ENCODE results near the gene ALDH1A2. TPM values are rescaled to one million over a fixed set of nuclear protein-coding genes. Genes with fewer than 3 reads are reported as not detected.

ALDH1A2 gene
- total RNA-seq, 2 donors from 2014 or later: not detected

DNA sequence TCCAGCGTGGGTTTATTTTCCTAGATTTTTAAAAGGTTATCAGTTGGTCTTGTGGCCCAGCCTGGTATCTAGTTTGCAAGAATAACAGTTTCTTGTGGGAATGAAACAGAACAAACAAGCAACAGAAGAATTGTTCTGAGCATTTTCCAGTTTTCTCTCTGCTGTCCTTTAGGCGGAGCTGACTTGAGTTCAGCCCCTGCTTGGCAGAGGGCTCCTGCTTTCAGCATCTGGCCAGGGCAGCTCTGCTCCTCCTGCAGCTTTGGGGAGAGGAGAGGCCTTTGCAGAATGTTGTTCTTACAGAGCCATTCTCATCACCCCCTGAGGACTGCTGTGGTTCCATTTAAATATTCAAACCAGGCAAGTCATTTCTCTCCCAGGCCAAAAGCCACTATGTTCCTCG, 117.7 kb downstream of the ALDH1A2 start:
- ATAC-seq (no peak), DNase-seq (ENCODE audit: low spot score) (no peak)
- Mint-ChIP-seq H3K4me1 (ENCODE audit: low read depth in 2 of 2) (no peaks in the 10 kb centered on the region), H3K9me3 (no peaks in the 10 kb centered on the region), H3K4me3 (no peak overlapping the region), H3K36me3 (no peaks in the 10 kb centered on the region), H3K27me3 (peaks cover 18 to 50% of the 10 kb centered on the region in 2 donors), H3K27ac (no peak overlapping the region)

DNA sequence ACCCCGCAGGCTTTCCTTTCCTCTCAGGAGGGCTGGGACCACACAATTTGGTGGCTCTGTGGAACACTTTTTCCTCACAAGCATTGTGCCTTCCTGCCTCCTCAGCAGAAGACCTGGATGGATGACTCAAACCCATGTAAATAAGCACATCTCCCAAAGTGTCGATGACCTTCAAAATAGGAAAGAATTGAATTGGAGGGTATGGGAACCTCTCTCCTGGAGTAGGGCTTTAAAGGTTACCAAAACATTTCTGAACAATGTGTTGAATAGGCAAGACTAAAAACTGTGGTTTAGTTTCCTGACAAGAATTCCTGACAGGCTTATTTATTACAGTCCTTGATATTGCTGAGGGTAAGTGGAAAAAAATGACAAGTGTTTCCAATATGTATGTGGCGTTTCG, 118.2 kb downstream of the ALDH1A2 start:
- Mint-ChIP-seq H3K9me3 (no peaks in the 10 kb centered on the region), H3K27me3 (peaks cover 20 to 54% of the 10 kb centered on the region in 2 donors), H3K4me1 (ENCODE audit: low read depth in 2 of 2) (no peaks in the 10 kb centered on the region), H3K36me3 (no peaks in the 10 kb centered on the region), H3K27ac (no peak overlapping the region), H3K4me3 (no peak overlapping the region)
- ATAC-seq (no peak), DNase-seq (ENCODE audit: low spot score) (no peak)

DNA sequence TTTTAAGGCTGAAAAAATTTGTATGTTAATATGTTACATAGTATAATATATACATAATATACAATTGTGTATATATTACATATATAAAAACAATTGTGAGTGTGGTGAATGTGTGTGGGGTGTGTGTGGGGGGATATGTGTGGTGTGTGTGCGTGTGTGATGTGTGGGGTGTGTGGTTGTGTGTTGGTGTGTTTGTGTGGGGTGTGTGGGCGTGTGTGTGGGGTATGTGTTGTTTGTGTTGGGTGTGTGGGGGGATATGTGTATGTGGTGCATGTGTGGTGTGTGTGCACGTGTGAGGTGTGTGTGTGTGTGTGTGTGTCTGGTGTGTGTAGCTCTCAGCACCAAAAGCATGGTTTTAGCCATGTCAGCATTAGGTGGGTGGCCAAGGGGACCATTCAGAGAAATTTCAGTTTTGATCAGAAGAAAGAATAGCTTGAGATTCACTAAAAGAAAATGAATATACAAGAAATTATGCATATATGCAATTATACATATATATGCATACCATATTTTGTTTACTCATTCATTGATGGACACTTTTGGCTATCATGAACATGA, 118.9 kb downstream of the ALDH1A2 start:
- DNase-seq (ENCODE audit: low spot score): no peak
- no peak for ATAC-seq
- Mint-ChIP-seq H3K4me1 (ENCODE audit: low read depth in 2 of 2) (no peaks in the 10 kb centered on the region), H3K36me3 (no peaks in the 10 kb centered on the region), H3K9me3 (no peaks in the 10 kb centered on the region), H3K27ac (no peak overlapping the region), H3K4me3 (no peak overlapping the region), H3K27me3 (peaks cover 19 to 54% of the 10 kb centered on the region in 2 donors)

DNA sequence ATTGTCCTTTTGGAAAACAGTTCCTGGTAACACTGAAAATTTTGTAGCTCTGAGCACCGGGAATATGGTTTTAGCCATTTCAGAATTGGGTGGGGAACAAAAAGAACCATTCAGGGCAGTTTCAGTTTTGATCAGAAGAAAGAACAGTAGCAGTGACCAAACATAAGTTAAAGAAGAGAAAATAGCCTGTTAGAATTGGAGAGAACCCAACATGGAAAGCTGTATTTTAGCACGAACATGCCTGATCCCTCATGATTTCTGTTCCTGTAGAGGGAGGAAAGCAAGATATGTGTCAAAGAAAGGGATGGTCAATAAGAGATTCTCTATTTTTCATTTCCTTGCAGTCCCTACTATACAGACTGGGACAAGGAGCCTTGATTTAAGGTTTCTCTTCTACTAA, 119.9 kb downstream of the ALDH1A2 start:
- Mint-ChIP-seq H3K4me1 (ENCODE audit: low read depth in 2 of 2) (no peaks in the 10 kb centered on the region), H3K36me3 (no peaks in the 10 kb centered on the region), H3K9me3 (no peaks in the 10 kb centered on the region), H3K4me3 (no peak overlapping the region), H3K27ac (no peak overlapping the region), H3K27me3 (peaks cover 20 to 51% of the 10 kb centered on the region in 2 donors)
- DNase-seq (ENCODE audit: low spot score): no peak
- no peak for ATAC-seq

DNA sequence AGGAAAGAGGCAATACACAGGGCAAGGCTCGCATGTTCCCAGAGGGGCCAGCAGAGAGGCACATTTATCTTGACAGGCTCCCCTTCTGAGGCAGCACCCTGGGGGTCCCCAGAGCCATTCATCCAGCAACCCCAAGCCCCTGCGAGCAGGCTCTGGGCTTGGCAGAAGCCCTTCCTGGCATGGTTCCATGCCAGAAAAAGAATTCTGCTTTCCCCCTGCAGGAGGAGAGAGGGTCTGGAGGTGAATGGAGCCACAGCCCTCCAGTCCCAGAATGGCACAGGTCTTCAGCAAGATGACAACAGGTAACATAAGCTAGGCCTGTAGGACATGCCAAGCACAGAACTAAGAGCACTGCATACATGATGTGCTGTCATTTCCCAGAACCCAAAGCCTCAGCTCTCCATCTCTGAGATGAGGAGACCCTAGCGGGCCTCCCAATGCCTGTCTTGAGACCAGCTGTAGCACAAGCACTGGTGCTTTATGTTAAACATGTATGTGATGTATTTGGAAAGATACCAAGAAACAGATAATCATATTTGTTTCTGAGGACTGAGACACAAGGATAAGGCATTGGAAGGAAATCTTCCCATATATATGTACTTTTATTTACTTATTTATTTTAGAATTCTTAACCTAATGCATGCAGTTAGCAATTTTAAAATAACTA, 121.6 kb downstream of the ALDH1A2 start:
- Mint-ChIP-seq H3K27ac (no peak overlapping the region), H3K36me3 (no peaks in the 10 kb centered on the region), H3K4me1 (ENCODE audit: low read depth in 2 of 2) (no peaks in the 10 kb centered on the region), H3K27me3 (peaks cover 31 to 64% of the 10 kb centered on the region in 2 donors), H3K9me3 (no peaks in the 10 kb centered on the region), H3K4me3 (no peak overlapping the region)
- DNase-seq (ENCODE audit: low spot score): no peak
- no peak for ATAC-seq

DNA sequence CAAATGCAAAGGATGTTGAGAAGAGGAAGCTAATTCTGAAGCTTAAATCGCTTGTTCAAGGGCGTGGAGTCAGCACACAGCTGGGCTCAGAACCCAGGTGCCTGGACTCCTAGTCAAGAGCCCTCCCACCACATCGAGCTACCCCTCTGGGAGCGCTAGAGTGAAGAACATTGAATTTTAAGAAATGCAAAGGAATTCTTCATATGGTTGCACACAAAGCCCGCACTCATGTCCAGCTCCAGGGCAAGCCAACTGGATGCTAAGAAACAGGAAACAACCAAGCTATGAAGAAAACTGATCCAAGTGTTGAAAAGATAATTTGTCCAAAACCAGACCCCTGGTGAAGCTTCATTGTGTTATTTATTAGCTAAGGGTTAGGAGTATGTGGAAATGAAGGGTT, 122.3 kb downstream of the ALDH1A2 start:
- no peak for ATAC-seq
- Mint-ChIP-seq H3K9me3 (no peaks in the 10 kb centered on the region), H3K36me3 (no peaks in the 10 kb centered on the region), H3K4me1 (ENCODE audit: low read depth in 2 of 2) (no peaks in the 10 kb centered on the region), H3K4me3 (no peak overlapping the region), H3K27ac (no peak overlapping the region), H3K27me3 (peaks cover 39 to 66% of the 10 kb centered on the region in 2 donors)
- no peak for DNase-seq (ENCODE audit: low spot score)

DNA sequence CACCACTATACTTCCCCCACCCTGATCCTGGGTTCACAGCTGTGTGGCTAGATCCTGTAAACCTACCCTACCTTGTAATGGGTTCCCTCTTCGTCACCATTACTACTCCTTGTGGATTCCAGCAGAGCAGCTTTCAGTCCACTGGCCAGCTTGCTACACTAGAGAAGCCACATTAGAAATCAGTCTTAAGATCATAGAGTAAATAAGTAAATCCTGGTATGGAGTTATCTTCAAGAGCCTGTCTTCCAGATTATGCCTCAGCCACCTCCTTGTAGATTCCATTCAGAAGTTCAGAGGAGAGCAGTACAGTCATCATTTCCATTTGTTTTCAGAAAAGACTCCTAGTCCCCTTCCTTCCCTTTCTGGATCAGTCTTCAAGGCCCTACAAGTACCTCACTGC, 123.7 kb downstream of the ALDH1A2 start:
- Mint-ChIP-seq H3K9me3 (no peaks in the 10 kb centered on the region), H3K27me3 (peaks cover 51 to 78% of the 10 kb centered on the region in 2 donors), H3K27ac (no peak overlapping the region), H3K4me1 (ENCODE audit: low read depth in 2 of 2) (no peaks in the 10 kb centered on the region), H3K36me3 (no peaks in the 10 kb centered on the region), H3K4me3 (no peak overlapping the region)
- ATAC-seq: no peak
- DNase-seq (ENCODE audit: low spot score): no peak

DNA sequence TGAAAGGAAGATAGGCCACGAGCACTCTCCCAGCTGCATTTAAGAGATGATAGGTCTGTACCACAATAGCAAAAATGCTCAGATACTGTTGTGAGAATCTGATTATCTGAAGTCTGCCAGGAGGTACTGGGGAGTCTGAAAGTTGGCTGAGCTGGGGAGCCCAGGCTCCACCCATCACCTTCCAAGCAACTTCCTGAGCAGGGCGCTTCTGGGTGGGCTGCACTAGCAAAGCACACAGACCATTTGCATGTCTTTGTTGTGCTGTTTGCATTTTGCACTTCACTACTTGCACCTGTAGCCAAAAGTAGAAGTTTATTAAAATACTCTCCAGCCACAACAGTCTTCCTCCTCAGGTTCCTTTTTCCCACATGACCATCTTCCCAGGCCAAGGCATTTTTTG, 133.2 kb downstream of the ALDH1A2 start:
- Mint-ChIP-seq H3K9me3 (no peaks in the 10 kb centered on the region), H3K4me1 (ENCODE audit: low read depth in 2 of 2) (no peaks in the 10 kb centered on the region), H3K36me3 (peaks cover 5% of the 10 kb centered on the region), H3K4me3 (no peak overlapping the region), H3K27ac (no peak overlapping the region), H3K27me3 (peaks cover 44 to 62% of the 10 kb centered on the region in 2 donors)
- DNase-seq (ENCODE audit: low spot score) (no peak), ATAC-seq (peak in 1 of 2 donors; percentile 15)

DNA sequence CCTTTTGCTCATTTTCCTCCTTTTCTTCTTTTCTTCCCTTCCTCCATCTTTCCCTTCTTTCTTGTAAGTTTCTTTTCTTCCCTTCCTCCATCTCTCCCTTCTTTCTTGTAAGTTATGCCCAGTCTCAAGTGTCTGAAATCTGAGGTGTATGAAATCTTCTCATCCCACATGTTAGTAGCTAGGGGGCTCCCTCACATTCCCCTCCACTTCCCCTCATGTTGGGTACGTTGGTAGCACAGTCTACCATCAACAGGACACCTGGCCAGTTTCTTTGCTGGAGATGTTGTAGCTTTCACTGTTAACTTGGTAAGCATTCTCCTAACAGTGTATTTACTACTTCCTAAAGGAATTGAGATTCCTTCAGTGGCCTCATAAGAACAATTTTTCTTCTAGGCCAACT, 133.9 kb downstream of the ALDH1A2 start:
- no peak for DNase-seq (ENCODE audit: low spot score)
- ATAC-seq: no peak
- Mint-ChIP-seq H3K9me3 (no peaks in the 10 kb centered on the region), H3K4me1 (ENCODE audit: low read depth in 2 of 2) (no peaks in the 10 kb centered on the region), H3K27me3 (peaks cover 37 to 54% of the 10 kb centered on the region in 2 donors), H3K36me3 (peaks cover 5% of the 10 kb centered on the region), H3K4me3 (no peak overlapping the region), H3K27ac (no peak overlapping the region)

DNA sequence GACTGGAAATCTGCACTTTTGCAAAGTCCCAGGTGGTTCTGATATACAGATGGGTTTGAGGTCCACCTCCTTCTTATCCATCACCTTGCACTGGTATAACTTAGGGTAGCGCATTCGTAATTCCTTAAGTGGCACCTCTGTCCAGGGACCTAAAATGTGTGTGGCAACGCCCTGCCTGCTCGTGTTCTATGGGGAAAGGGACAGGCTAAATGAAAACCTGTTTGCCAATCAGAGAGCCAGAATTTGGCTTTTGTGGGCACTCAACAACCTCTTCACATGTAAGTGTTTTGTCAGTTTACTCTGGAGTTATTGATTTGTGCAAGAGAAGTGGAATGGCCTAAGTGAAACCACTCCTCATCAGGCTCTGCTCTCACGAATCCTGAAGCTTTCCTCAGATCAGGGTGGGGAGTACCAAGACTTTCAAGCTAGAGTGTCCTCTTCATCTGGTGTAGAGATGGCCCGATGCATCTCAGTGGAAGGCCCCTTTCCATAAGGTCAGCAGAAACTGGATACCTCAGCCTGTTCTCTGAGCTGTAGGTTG, 138.3 kb downstream of the ALDH1A2 start:
- H3K9me3 Mint-ChIP-seq: no peaks in the 10 kb centered on the region
- no peak overlapping the region for H3K4me3 Mint-ChIP-seq
- peaks cover 5% of the 10 kb centered on the region for H3K36me3 Mint-ChIP-seq
- peaks cover 25 to 37% of the 10 kb centered on the region in 2 donors for H3K27me3 Mint-ChIP-seq
- H3K27ac Mint-ChIP-seq: no peak overlapping the region
- no peaks in the 10 kb centered on the region for H3K4me1 Mint-ChIP-seq (ENCODE audit: low read depth in 2 of 2)
- DNase-seq (ENCODE audit: low spot score) (no peak), ATAC-seq (no peak)

DNA sequence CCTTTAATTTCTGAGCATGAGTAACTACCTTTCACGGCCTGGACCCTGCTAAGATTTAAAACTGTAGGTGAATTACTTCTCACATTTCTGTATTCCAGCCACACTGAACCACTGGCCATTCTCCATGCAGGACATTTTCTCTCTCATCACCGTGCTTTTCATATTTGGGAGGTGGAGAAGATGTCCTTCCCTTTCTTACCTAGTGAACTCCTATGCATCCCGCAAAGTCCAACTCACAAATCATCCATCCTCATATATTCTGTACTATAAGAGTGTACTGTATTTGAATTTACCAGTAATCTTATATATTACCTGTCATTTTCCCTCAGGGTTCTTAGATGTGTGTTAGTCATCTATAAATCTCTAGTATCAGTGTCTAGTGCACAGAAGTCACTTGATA, 139.9 kb downstream of the ALDH1A2 start:
- Mint-ChIP-seq H3K4me3 (no peak overlapping the region), H3K27me3 (peaks cover 17 to 30% of the 10 kb centered on the region in 2 donors), H3K27ac (no peak overlapping the region), H3K4me1 (ENCODE audit: low read depth in 2 of 2) (no peaks in the 10 kb centered on the region), H3K36me3 (no peaks in the 10 kb centered on the region), H3K9me3 (no peaks in the 10 kb centered on the region)
- DNase-seq (ENCODE audit: low spot score) (no peak), ATAC-seq (no peak)

DNA sequence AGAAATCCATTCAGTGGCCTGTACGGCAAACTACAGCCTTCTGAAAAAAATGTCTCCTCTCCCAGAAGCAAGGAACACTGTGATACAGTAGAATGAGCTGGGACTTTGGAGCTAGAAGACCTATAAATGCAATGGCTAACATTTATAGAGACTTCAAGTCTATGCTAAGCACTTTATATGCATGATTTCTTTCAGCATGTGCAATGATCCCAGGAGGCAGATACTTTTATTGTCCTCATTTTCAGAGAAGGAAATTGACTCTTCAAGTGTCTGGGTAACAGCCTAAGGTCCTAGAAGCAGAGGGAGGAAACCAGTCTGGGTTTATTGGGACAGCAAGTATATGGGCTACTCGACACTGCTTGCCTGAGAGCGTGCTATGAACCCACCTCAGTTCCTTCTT, 140.9 kb downstream of the ALDH1A2 start:
- H3K27me3 Mint-ChIP-seq: peaks cover 16 to 30% of the 10 kb centered on the region in 2 donors
- H3K27ac Mint-ChIP-seq: no peak overlapping the region

DNA sequence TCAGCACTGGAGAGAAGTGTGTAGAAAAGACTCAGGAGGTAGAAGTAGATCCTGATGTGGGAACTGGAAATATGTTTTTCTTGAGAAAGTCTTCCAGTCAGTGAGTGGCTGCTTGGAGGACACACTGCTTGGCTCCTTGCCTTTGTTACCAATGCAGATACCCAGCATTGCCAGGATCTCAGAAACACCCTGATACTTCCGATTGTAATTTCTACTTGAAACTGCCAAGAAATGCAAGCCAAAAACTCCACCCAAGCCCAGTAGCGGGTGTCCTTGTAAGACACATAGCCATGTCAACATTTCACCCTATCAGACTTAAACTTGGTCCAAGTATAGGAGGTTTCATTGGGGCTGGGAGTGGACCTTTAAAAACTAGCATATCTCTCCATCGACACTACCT, 141.8 kb downstream of the ALDH1A2 start:
- ATAC-seq (no peak), DNase-seq (ENCODE audit: low spot score) (no peak)
- Mint-ChIP-seq H3K9me3 (no peaks in the 10 kb centered on the region), H3K4me3 (no peak overlapping the region), H3K27ac (no peak overlapping the region), H3K4me1 (ENCODE audit: low read depth in 2 of 2) (no peaks in the 10 kb centered on the region), H3K36me3 (no peaks in the 10 kb centered on the region), H3K27me3 (peaks cover 14 to 32% of the 10 kb centered on the region in 2 donors)

More for the DNA sequence above, 140.9 kb downstream of the ALDH1A2 start:
- ATAC-seq (no peak), DNase-seq (ENCODE audit: low spot score) (no peak)
- no peaks in the 10 kb centered on the region for H3K36me3 Mint-ChIP-seq
- H3K9me3 Mint-ChIP-seq: no peaks in the 10 kb centered on the region
- no peak overlapping the region for H3K4me3 Mint-ChIP-seq
- no peaks in the 10 kb centered on the region for H3K4me1 Mint-ChIP-seq (ENCODE audit: low read depth in 2 of 2)

DNA sequence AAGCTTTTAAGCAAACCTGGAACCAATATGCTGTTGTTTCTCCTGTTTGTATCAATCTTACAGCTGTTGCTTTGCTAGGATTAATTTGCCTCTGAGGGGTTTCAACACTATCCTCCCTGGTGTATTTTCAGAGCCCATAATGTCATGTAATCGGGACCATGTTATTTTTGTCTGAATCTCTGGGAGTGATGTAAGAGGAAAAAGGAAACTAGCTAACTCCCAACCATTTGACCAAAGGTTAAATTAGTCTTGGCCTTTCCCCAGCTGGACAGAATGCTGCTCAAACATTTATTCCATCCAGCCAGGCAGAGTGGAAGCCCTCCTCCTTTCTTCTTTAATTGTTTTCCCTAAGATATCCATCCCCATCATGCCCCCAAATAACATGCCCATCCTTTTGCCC, 142.2 kb downstream of the ALDH1A2 start:
- Mint-ChIP-seq H3K4me1 (ENCODE audit: low read depth in 2 of 2) (no peaks in the 10 kb centered on the region), H3K36me3 (no peaks in the 10 kb centered on the region), H3K27ac (no peak overlapping the region), H3K4me3 (no peak overlapping the region), H3K9me3 (no peaks in the 10 kb centered on the region), H3K27me3 (peaks cover 16 to 36% of the 10 kb centered on the region in 2 donors)
- no peak for DNase-seq (ENCODE audit: low spot score)
- no peak for ATAC-seq
